Measurements from ENCODE around the gene RSAD1. TPM values are rescaled to one million over a fixed set of nuclear protein-coding genes. Genes with fewer than 3 reads are reported as not detected.

RSAD1 gene
- total RNA-seq, 1 donor from 2014 or later, result 34.4 TPM

DNA sequence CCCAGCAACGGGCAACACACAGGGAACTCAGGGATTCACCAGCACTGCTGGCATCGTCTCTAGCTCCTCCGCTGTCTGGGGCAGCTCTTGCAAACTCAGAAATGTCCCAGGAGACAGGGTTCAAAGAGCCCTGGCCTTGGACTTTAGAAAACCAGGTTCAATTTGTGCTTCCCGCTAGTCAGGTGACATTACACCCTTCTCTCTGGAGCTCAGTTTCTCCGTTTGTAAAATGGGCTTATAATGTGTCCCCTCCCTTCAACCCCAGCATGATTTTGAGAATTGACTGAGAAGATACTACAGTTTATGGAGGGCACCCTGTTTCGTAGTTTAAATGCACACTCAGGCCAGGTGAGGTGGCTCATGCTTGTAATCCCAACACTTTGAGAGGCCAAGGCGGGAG, 27.6 kb downstream of the RSAD1 start:
- Mint-ChIP-seq H3K9me3 (ENCODE audit: low read depth) (no peaks in the 10 kb centered on the region), H3K36me3 (ENCODE audit: insufficient read depth) (no peaks in the 10 kb centered on the region), H3K4me1 (ENCODE audit: low read depth) (peaks cover 14% of the 10 kb centered on the region), H3K4me3 (ENCODE audit: low read depth) (peak overlapping the region; percentile 3), H3K27ac (peak overlapping the region; percentile 43), H3K27me3 (peaks cover 17% of the 10 kb centered on the region)
- DNase-seq (ENCODE audit: low spot score, unreplicated experiment), result no peak
- TF ChIP-seq, protein P1, sequence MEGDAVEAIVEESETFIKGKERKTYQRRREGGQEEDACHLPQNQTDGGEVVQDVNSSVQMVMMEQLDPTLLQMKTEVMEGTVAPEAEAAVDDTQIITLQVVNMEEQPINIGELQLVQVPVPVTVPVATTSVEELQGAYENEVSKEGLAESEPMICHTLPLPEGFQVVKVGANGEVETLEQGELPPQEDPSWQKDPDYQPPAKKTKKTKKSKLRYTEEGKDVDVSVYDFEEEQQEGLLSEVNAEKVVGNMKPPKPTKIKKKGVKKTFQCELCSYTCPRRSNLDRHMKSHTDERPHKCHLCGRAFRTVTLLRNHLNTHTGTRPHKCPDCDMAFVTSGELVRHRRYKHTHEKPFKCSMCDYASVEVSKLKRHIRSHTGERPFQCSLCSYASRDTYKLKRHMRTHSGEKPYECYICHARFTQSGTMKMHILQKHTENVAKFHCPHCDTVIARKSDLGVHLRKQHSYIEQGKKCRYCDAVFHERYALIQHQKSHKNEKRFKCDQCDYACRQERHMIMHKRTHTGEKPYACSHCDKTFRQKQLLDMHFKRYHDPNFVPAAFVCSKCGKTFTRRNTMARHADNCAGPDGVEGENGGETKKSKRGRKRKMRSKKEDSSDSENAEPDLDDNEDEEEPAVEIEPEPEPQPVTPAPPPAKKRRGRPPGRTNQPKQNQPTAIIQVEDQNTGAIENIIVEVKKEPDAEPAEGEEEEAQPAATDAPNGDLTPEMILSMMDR (IDR thresholded peaks at IDR 0.05; ENCODE audit: unreplicated experiment), result no peak

DNA sequence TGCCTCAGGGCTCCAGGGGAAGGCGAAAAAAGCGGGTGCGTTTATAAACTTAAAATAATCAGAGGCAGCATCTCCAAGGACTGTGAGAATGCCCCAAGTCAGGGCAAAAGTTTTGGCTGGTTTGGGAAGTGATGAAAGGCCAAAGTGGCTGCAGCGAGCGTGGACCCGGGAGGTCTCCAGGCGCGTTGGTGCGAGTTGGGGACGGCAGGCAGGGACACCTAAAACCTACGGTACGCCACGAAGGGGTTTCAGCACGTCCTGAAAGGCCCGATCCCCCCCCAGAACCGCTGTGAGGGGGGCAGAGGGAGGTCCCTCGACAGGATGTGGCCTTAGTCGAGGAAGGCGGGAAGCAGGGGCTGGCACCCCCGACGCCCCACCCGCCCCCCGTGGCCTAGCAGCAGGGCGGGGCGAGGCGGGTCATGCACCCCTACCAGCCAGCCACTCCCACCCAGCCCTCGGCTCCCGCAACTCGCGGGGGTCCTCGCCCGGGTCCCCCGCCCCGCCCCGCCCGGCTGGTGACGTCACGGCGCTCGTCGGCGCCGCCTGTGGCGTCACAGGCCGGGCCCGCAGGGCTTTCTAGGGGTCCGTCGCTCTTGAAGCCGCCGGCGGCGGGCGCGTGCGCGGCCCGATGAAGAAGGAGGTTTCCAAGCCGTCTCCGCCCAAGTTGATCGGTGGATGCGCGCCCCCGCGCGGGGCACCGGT, 29.4 kb downstream of the RSAD1 start, which contains the start of gene MYCBPAP:
MYCBPAP (plus strand) TSS at position 569 of the 702 bp plus-strand sequence. CDS start 236 bp downstream, outside the sequence.
- Mint-ChIP-seq H3K27ac (peak within 1 kb of the TSS; percentile 56), H3K4me1 (ENCODE audit: low read depth) (peaks cover 18% of the 10 kb centered on the region), H3K9me3 (ENCODE audit: low read depth) (no peaks in the 10 kb centered on the region), H3K4me3 (ENCODE audit: low read depth) (peak within 1 kb of the TSS; percentile 78), H3K36me3 (ENCODE audit: insufficient read depth) (no peaks in the 10 kb centered on the region), H3K27me3 (peaks cover 17% of the 10 kb centered on the region)
- TF ChIP-seq, protein P1 (IDR thresholded peaks at IDR 0.05; ENCODE audit: unreplicated experiment), result peak; percentile 25
- peak; percentile 71 for DNase-seq (ENCODE audit: low spot score, unreplicated experiment)

DNA sequence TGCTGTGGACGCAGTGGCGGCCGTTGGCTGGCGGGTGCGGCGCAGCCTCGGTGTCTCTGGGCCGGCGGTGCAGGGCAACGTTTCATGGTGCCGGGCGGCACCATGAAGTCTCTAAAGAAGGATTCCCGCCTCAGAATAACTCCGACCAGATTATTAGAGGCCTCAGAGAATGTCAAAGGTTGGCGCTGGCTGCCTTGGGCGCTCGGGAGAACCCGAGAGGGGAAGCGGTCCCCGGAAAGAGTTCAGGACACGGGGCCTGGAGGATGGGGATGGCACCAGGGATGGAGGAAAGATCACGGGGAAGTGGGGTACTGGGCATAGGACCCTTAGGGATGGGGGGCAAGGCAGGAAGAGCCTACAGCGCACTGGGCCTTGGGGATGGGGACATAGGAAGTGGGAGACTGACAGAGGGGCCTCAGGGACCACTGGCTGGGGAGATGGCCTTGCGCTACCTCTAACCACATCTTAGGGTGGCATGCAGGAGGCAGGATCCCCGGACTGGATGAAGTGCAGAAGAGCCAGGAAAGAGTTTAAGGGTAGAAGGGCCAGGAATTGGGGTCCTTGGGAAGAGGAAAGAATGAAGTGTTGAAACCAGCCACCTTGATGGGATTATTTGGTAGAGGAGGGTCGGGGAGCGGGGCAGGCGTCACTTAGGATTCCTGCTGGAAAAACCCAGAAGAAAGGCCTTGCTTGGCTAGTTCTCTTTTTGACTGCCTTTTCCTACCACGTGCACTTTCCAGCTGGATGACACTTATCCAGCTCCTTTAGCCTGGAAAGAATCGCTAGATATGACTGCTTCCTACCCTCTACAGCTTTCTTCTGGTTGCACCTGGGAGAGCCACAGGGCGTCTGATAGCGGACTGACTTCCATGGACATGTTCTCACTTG, 30.2 kb downstream of the RSAD1 start:
- H3K4me3 Mint-ChIP-seq (ENCODE audit: low read depth), result peak overlapping the region; percentile 77
- H3K4me1 Mint-ChIP-seq (ENCODE audit: low read depth), result peaks cover 18% of the 10 kb centered on the region
- H3K9me3 Mint-ChIP-seq (ENCODE audit: low read depth), result no peaks in the 10 kb centered on the region
- H3K27ac Mint-ChIP-seq, result peak overlapping the region; percentile 56
- H3K36me3 Mint-ChIP-seq (ENCODE audit: insufficient read depth), result no peaks in the 10 kb centered on the region
- no peak for DNase-seq (ENCODE audit: low spot score, unreplicated experiment)
- TF ChIP-seq, protein P1 (IDR thresholded peaks at IDR 0.05; ENCODE audit: unreplicated experiment), result no peak
- peaks cover 12% of the 10 kb centered on the region for H3K27me3 Mint-ChIP-seq

DNA sequence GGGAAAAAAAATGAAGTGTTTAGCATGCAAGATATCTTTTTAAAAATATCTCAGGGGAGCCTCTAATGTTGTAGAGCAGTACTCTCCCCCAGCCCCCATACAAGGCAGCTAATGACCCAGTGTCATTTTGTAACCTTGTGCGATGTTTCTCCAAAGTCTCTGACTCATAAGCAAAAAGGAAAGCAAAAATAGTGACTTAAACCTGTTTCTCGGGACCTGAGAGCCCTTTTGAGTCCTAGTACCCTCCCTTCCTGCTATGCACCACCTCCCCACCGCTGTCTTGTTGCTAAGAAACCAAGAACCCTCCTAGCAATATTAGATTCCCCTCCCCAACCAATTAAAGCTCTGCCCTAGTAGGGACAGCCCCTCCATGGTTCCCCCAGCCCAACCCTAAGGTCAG, 32.4 kb downstream of the RSAD1 start:
- Mint-ChIP-seq H3K4me1 (ENCODE audit: low read depth) (peaks cover 18% of the 10 kb centered on the region), H3K36me3 (ENCODE audit: insufficient read depth) (no peaks in the 10 kb centered on the region), H3K9me3 (ENCODE audit: low read depth) (no peaks in the 10 kb centered on the region), H3K4me3 (ENCODE audit: low read depth) (no peak overlapping the region), H3K27me3 (peaks cover 14% of the 10 kb centered on the region), H3K27ac (no peak overlapping the region)
- no peak for DNase-seq (ENCODE audit: low spot score, unreplicated experiment)
- TF ChIP-seq, protein P1 (IDR thresholded peaks at IDR 0.05; ENCODE audit: unreplicated experiment), result no peak

DNA sequence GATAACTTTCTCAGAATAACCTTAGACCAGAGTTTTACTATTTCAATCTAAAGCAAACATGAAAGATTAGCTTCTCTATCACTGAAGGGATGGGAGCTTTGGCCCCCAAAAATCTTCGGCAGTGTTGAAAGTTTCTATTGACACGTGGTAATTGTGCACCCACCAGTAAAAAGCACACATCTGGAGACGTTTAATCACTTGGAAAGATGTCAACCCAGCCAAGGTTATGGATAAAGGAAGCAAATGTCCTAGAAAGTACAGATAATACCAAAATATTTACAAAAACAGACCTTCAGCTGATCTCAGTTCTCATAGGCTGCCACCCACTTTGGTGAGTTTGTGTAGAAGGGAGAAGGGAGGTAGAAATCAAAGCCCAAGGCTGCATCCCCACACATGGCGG, 34.8 kb downstream of the RSAD1 start:
- no peak overlapping the region for H3K4me3 Mint-ChIP-seq (ENCODE audit: low read depth)
- TF ChIP-seq, protein P1 (IDR thresholded peaks at IDR 0.05; ENCODE audit: unreplicated experiment), result no peak
- no peaks in the 10 kb centered on the region for H3K36me3 Mint-ChIP-seq (ENCODE audit: insufficient read depth)
- H3K4me1 Mint-ChIP-seq (ENCODE audit: low read depth), result peaks cover 20% of the 10 kb centered on the region
- peaks cover 14% of the 10 kb centered on the region for H3K27me3 Mint-ChIP-seq
- H3K27ac Mint-ChIP-seq, result no peak overlapping the region
- DNase-seq (ENCODE audit: low spot score, unreplicated experiment), result no peak
- H3K9me3 Mint-ChIP-seq (ENCODE audit: low read depth), result no peaks in the 10 kb centered on the region

Data from progenitor cell of endocrine pancreas (in vitro differentiated cells).